HCT116 (cell line): Measurements from ENCODE around the gene LTBP1. TPM values are rescaled to one million over a fixed set of nuclear protein-coding genes. Genes with fewer than 3 reads are reported as not detected.

ENCODE experiments used
- ATAC-seq: fragments of 200-7000 bp; cut with Tn5 transposase; 2 replicates; pipeline ENCODE4 v1.9.1; 2020; ENCODE audit warnings: mild to moderate bottlenecking, moderate library complexity
- BruUV-seq: library from RNA; stranded (reverse); fragments of 400-500 nt; replicated peaks from 2 replicates; lab custom pipeline; 2021; lab: Mats Ljungman, UMichigan
- CTCF ChIA-PET: fragments of 300-600 bp; sonication (Branson Sonifier 250); formaldehyde crosslinking; loops from one replicate; lab custom pipeline; 2021; ENCODE audit warnings: antibody characterized with exemption; lab: Charles Lee
- POLR2A ChIA-PET: fragments of 300-600, 350-600 bp; sonication (Branson Sonifier 250); formaldehyde crosslinking; loops from one replicate; lab custom pipeline; 2021; ENCODE audit warnings: antibody characterized with exemption; lab: Charles Lee
- RAD21 ChIA-PET, 2 experiments: fragments of 300-600 bp; sonication (Branson Sonifier 250); formaldehyde crosslinking; loops; one replicate each; lab custom pipeline; 2023; ENCODE audit warnings: low total read pairs in 2 of 2; ENCODE audit not compliant: uncharacterized antibody in 2 of 2, unreplicated experiment in 2 of 2, low non-redundant PET in 1 of 2; lab: Charles Lee
- DNase-seq: peaks from one replicate; pipeline ENCODE4 v3.0.0-alpha.2; 2010; ENCODE audit warnings: low read depth, low spot score
- H2AFZ ChIP-seq: fragments of 200-600 bp; shearing (Covaris generic), sonication (generic); 2 replicates; pipeline ENCODE4 v1.6.1; 2017; ENCODE audit warnings: low read depth, mixed run types, mixed read lengths, antibody characterized with exemption, low read length; ENCODE audit not compliant: poor library complexity, severe bottlenecking
- H3K27ac ChIP-seq: 2 replicates; pipeline ENCODE4 v1.5.1; 2012; ENCODE audit warnings: low read depth, low read length
- H3K27me3 ChIP-seq: fragments of 200-600 bp; sonication (generic); 2 replicates; pipeline ENCODE4 v1.6.1; 2016; ENCODE audit warnings: mixed run types, low read length, mixed read lengths; ENCODE audit not compliant: insufficient read depth
- H3K36me3 ChIP-seq, 2 experiments: fragments of 200-500 bp in 1 of 2; fragments of 200-600 bp in 1 of 2; sonication (Bioruptor generic) in 1 of 2; sonication (generic) in 1 of 2; 2 replicates each; pipeline versions ENCODE4 v1.5.1 to v1.6.1; 2014 to 2016; ENCODE audit warnings: low read length in 2 of 2, inconsistent platforms in 1 of 2, mixed read lengths in 1 of 2, mixed run types in 1 of 2; ENCODE audit not compliant: insufficient read depth in 2 of 2, control insufficient read depth in 1 of 2
- H3K4me1 ChIP-seq, 2 experiments: fragments of 200-600 bp in 1 of 2; sonication (generic) in 1 of 2; 2 replicates each; pipeline versions ENCODE4 v1.5.1 to v1.6.1; 2012 to 2017; ENCODE audit warnings: low read length in 2 of 2, inconsistent platforms in 1 of 2, mild to moderate bottlenecking in 1 of 2, mixed read lengths in 1 of 2, mixed run types in 1 of 2, moderate library complexity in 1 of 2; ENCODE audit not compliant: insufficient read depth in 2 of 2, control insufficient read depth in 1 of 2
- H3K4me2 ChIP-seq: fragments of 200-600 bp; sonication (generic); 2 replicates; pipeline ENCODE4 v1.6.1; 2017; ENCODE audit warnings: mixed run types, low read length, mixed read lengths
- H3K4me3 ChIP-seq, 2 experiments: fragments of 200-600 bp in 1 of 2; sonication (generic) in 1 of 2; replicated peaks in 1 of 2; 2 replicates each; pipeline ENCODE4 v1.5.1; 2011 to 2016; ENCODE audit warnings: low read length in 2 of 2, control low read depth in 1 of 2, low read depth in 1 of 2, mild to moderate bottlenecking in 1 of 2, mixed read lengths in 1 of 2, mixed run types in 1 of 2
- H3K79me2 ChIP-seq: fragments of 200-600 bp; sonication (generic); 2 replicates; pipeline ENCODE4 v1.6.1; 2017; ENCODE audit warnings: mild to moderate bottlenecking, mixed run types, low read length, moderate library complexity, mixed read lengths; ENCODE audit not compliant: insufficient read depth
- H3K9ac ChIP-seq: fragments of 200-600 bp; sonication (generic); 2 replicates; pipeline ENCODE4 v1.6.1; 2016; ENCODE audit warnings: low read length, mixed read lengths
- H3K9me2 ChIP-seq: fragments of 200-600 bp; sonication (generic), shearing (Covaris generic); 2 replicates; pipeline ENCODE4 v1.6.1; 2017; ENCODE audit warnings: mixed run types, mild to moderate bottlenecking, moderate library complexity; ENCODE audit not compliant: insufficient read depth
- H3K9me3 ChIP-seq, 2 experiments: fragments of 200-500 bp in 1 of 2; fragments of 200-600 bp in 1 of 2; sonication (Bioruptor generic) in 1 of 2; sonication (generic) in 1 of 2; 2 replicates each; pipeline ENCODE4 v1.6.1; 2014 to 2017; ENCODE audit warnings: low read length in 2 of 2, mixed read lengths in 2 of 2, inconsistent platforms in 1 of 2, low read depth in 1 of 2, mild to moderate bottlenecking in 1 of 2, mixed run types in 1 of 2, moderate library complexity in 1 of 2; ENCODE audit not compliant: control insufficient read depth in 1 of 2, insufficient read depth in 1 of 2
- H4K20me1 ChIP-seq: fragments of 200-600 bp; sonication (generic), shearing (Covaris generic); 2 replicates; pipeline ENCODE4 v1.6.1; 2017; ENCODE audit warnings: mixed run types, mild to moderate bottlenecking, moderate library complexity; ENCODE audit not compliant: insufficient read depth
- CBX3 ChIP-seq: IDR thresholded peaks from 2 replicates; pipeline ENCODE4 v1.6.1; 2012; ENCODE audit warnings: low read depth
- ELF1 ChIP-seq: IDR thresholded peaks from 2 replicates; pipeline ENCODE4 v1.6.1; 2012; ENCODE audit warnings: low read depth, borderline replicate concordance
- FOSL1 ChIP-seq: IDR thresholded peaks from 2 replicates; pipeline ENCODE4 v1.6.1; 2012; ENCODE audit warnings: low read depth
- JUND ChIP-seq: IDR thresholded peaks from 2 replicates; pipeline ENCODE4 v1.6.1; 2012
- POLR2A ChIP-seq: IDR thresholded peaks from 2 replicates; pipeline ENCODE4 v1.7.0; 2011; ENCODE audit warnings: borderline replicate concordance; ENCODE audit not compliant: insufficient read depth, insufficient read length; ENCODE audit errors: extremely low read depth
- POLR2AphosphoS5 ChIP-seq: IDR thresholded peaks from 2 replicates; pipeline ENCODE4 v1.6.1; 2011; ENCODE audit warnings: mild to moderate bottlenecking, low read depth, low read length, moderate library complexity
- RAD21 ChIP-seq: IDR thresholded peaks from 2 replicates; pipeline ENCODE4 v1.6.1; 2012; ENCODE audit warnings: low read depth, mild to moderate bottlenecking
- SP1 ChIP-seq: IDR thresholded peaks from 2 replicates; pipeline ENCODE4 v1.6.1; 2012; ENCODE audit warnings: low read depth
- SRF ChIP-seq: IDR thresholded peaks from 2 replicates; pipeline ENCODE4 v1.6.1; 2012; ENCODE audit warnings: low read depth
- YY1 ChIP-seq: IDR thresholded peaks from 2 replicates; pipeline ENCODE4 v1.6.1; 2011; ENCODE audit warnings: low read length, low read depth, moderate library complexity, mild to moderate bottlenecking; ENCODE audit not compliant: insufficient replicate concordance; ENCODE audit errors: extremely low read depth
- ZNF274 ChIP-seq: fragments of 200-500 bp; sonication (Bioruptor generic); IDR thresholded peaks from 2 replicates; pipeline ENCODE4 v1.6.1; 2014; ENCODE audit warnings: mild to moderate bottlenecking, low read depth, low read length, inconsistent platforms
- intact Hi-C: fragments of 100-400 bp; cut with micrococcal nuclease; formaldehyde crosslinking; loops from 2 replicates; pipeline ENCODE4 v1.10.0; 2022
- total RNA-seq: library from RNA; stranded (reverse); gene quantifications from one replicate; pipeline ENCODE4 v1.2.1, GENCODE V29; 2021; ENCODE audit not compliant: unreplicated experiment
- TF ChIP-seq, protein P1 (sequence below): IDR thresholded peaks from 2 replicates; pipeline ENCODE4 v1.6.1; 2012; ENCODE audit warnings: low read depth
- TF ChIP-seq, protein P2 (sequence below): IDR thresholded peaks from 2 replicates; pipeline ENCODE4 v1.6.1; 2012
- TF ChIP-seq, protein P3 (sequence below), 3 experiments: fragments of 200-600 bp in 1 of 3; sonication (generic) in 1 of 3; IDR thresholded peaks in 2 of 3; conservative IDR thresholded peaks in 1 of 3; 2 replicates each; pipeline ENCODE4 v1.5.1; 2012 to 2017; ENCODE audit warnings: low read depth in 2 of 3, low read length in 2 of 3, antibody characterized with exemption in 1 of 3, borderline replicate concordance in 1 of 3, control low read depth in 1 of 3, mild to moderate bottlenecking in 1 of 3, mixed read lengths in 1 of 3, mixed run types in 1 of 3, moderate library complexity in 1 of 3; ENCODE audit not compliant: insufficient read depth in 1 of 3

Gene LTBP1
- total RNA-seq, 1 experiment from 2014 or later, result 5.1 TPM

DNA sequence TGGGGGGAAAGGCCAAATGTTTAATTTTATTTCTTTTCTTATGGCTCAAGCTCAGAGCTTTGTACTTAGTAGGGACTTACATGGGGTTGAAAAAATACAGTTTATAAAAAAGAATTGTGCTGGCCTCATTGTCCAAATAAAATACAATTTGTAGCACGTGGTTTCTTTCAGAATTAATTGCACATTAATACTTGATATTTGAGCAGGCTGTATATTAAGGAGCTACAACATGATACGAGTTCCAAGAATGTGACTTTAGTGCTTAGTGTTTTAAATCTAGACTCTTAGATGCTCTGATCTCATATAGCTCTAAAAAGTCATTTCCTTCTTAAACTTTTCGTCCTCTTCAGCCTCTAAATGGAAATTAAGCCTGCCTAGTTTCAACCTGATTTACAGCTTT is 483.3 kb downstream of the LTBP1 start:
- ChIA-PET POLR2A (no interaction called here), RAD21 (no interaction called here), CTCF (no interaction called here)
- Histone ChIP-seq H3K4me2 (no peak overlapping the region), H3K9me3 (no peaks in the 10 kb centered on the region), H3K36me3 (no peaks in the 10 kb centered on the region), H3K9ac (no peak overlapping the region), H3K9me2 (no peaks in the 10 kb centered on the region), H3K79me2 (no peaks in the 10 kb centered on the region), H3K27me3 (no peaks in the 10 kb centered on the region), H3K27ac (no peak overlapping the region), H2AFZ (no peak overlapping the region), H3K4me1 (peaks cover 0 to 21% of the 10 kb centered on the region in 2 experiments; a peak in 1 of 4 replicates)
- intact Hi-C loops, result no loop called here
- DNase-seq, result no peak
- TF ChIP-seq POLR2A (no peak), POLR2AphosphoS5 (no peak), SP1 (no peak), JUND (no peak), ZNF274 (no peak), CBX3 (no peak), SRF (no peak), ELF1 (no peak), RAD21 (no peak), YY1 (no peak), FOSL1 (no peak)
- TF ChIP-seq, protein P1, sequence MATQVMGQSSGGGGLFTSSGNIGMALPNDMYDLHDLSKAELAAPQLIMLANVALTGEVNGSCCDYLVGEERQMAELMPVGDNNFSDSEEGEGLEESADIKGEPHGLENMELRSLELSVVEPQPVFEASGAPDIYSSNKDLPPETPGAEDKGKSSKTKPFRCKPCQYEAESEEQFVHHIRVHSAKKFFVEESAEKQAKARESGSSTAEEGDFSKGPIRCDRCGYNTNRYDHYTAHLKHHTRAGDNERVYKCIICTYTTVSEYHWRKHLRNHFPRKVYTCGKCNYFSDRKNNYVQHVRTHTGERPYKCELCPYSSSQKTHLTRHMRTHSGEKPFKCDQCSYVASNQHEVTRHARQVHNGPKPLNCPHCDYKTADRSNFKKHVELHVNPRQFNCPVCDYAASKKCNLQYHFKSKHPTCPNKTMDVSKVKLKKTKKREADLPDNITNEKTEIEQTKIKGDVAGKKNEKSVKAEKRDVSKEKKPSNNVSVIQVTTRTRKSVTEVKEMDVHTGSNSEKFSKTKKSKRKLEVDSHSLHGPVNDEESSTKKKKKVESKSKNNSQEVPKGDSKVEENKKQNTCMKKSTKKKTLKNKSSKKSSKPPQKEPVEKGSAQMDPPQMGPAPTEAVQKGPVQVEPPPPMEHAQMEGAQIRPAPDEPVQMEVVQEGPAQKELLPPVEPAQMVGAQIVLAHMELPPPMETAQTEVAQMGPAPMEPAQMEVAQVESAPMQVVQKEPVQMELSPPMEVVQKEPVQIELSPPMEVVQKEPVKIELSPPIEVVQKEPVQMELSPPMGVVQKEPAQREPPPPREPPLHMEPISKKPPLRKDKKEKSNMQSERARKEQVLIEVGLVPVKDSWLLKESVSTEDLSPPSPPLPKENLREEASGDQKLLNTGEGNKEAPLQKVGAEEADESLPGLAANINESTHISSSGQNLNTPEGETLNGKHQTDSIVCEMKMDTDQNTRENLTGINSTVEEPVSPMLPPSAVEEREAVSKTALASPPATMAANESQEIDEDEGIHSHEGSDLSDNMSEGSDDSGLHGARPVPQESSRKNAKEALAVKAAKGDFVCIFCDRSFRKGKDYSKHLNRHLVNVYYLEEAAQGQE, result no peak
- TF ChIP-seq, protein P2, sequence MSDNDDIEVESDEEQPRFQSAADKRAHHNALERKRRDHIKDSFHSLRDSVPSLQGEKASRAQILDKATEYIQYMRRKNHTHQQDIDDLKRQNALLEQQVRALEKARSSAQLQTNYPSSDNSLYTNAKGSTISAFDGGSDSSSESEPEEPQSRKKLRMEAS, result no peak
- TF ChIP-seq, protein P3, sequence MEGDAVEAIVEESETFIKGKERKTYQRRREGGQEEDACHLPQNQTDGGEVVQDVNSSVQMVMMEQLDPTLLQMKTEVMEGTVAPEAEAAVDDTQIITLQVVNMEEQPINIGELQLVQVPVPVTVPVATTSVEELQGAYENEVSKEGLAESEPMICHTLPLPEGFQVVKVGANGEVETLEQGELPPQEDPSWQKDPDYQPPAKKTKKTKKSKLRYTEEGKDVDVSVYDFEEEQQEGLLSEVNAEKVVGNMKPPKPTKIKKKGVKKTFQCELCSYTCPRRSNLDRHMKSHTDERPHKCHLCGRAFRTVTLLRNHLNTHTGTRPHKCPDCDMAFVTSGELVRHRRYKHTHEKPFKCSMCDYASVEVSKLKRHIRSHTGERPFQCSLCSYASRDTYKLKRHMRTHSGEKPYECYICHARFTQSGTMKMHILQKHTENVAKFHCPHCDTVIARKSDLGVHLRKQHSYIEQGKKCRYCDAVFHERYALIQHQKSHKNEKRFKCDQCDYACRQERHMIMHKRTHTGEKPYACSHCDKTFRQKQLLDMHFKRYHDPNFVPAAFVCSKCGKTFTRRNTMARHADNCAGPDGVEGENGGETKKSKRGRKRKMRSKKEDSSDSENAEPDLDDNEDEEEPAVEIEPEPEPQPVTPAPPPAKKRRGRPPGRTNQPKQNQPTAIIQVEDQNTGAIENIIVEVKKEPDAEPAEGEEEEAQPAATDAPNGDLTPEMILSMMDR (IDR thresholded peaks at IDR 0.05 in 2 of 3, conservative IDR thresholded peaks at IDR 0.05 in 1 of 3; ENCODE audit: borderline replicate concordance in 1 of 3, insufficient read depth in 1 of 3, low read depth in 2 of 3, low read length in 2 of 3), result no peak
- TF ChIP-seq, all 23 proteins: peak for 0
- BruUV-seq, result no TSS peak
- no peak for ATAC-seq
- H4K20me1 ChIP-seq, result no peaks in the 10 kb centered on the region
- H3K4me3 ChIP-seq, result no peak overlapping the region
